GM13976 (cell line): ENCODE results near the gene AGAP1.

Experiments
- DNase-seq: peaks from one replicate; pipeline ENCODE4 v3.0.0; 2012; ENCODE audit warnings: low spot score
- CTCF ChIP-seq: IDR thresholded peaks from 2 replicates; pipeline ENCODE4 v1.5.1; 2012; ENCODE audit warnings: borderline replicate concordance, mild to moderate bottlenecking; ENCODE audit not compliant: insufficient read depth; ENCODE audit errors: extremely low read depth, missing control alignments, control extremely low read depth
- in situ Hi-C: fragments of 300-500 bp; cut with MboI; formaldehyde crosslinking; loops from one replicate; pipeline ENCODE4 v1.12.0; 2022; ENCODE audit warnings: low sequenced_read_pairs, mixed read lengths, inconsistent platforms; ENCODE audit not compliant: unreplicated experiment

Gene AGAP1

GRCh38 chr2:236180831-236181453 lies 687.1 kb downstream of the AGAP1 start:
- in situ Hi-C loops: no loop called here
- DNase-seq: peak; percentile 71
- peak; percentile 54 for TF ChIP-seq CTCF
